Measurements from ENCODE around the gene CELF2.

- TF ChIP-seq, protein P1, sequence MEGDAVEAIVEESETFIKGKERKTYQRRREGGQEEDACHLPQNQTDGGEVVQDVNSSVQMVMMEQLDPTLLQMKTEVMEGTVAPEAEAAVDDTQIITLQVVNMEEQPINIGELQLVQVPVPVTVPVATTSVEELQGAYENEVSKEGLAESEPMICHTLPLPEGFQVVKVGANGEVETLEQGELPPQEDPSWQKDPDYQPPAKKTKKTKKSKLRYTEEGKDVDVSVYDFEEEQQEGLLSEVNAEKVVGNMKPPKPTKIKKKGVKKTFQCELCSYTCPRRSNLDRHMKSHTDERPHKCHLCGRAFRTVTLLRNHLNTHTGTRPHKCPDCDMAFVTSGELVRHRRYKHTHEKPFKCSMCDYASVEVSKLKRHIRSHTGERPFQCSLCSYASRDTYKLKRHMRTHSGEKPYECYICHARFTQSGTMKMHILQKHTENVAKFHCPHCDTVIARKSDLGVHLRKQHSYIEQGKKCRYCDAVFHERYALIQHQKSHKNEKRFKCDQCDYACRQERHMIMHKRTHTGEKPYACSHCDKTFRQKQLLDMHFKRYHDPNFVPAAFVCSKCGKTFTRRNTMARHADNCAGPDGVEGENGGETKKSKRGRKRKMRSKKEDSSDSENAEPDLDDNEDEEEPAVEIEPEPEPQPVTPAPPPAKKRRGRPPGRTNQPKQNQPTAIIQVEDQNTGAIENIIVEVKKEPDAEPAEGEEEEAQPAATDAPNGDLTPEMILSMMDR (IDR thresholded peaks at IDR 0.05; ENCODE audit: low read depth, low read length) = no peak
- TF ChIP-seq, protein P2, sequence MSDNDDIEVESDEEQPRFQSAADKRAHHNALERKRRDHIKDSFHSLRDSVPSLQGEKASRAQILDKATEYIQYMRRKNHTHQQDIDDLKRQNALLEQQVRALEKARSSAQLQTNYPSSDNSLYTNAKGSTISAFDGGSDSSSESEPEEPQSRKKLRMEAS (IDR thresholded peaks at IDR 0.05; ENCODE audit: low read depth, low read length) = no peak
- TF ChIP-seq POLR2A (IDR thresholded peaks at IDR 0.05; ENCODE audit: extremely low read depth, insufficient read length) = no peak
These were observed 244.2 kb downstream of the CELF2 start for GRCh38 chr10:11261687-11262493.

All from NB4 (cell line).